Activated CD4-positive, alpha-beta T cell treated with anti-CD3 and anti-CD28 coated beads, Interleukin-2, amount 50 U/mL, for 16 hours (primary cell): ENCODE results near the gene SHMT1.
"Not testable (repeated sequence)": the region's sequence is repeated elsewhere in the genome, so short reads cannot be mapped to it uniquely, and the experiment has no call there.

ENCODE experiments used
- DNase-seq: peaks from one replicate; pipeline ENCODE4 v3.0.0-alpha.2; 2020

SHMT1 gene

DNA sequence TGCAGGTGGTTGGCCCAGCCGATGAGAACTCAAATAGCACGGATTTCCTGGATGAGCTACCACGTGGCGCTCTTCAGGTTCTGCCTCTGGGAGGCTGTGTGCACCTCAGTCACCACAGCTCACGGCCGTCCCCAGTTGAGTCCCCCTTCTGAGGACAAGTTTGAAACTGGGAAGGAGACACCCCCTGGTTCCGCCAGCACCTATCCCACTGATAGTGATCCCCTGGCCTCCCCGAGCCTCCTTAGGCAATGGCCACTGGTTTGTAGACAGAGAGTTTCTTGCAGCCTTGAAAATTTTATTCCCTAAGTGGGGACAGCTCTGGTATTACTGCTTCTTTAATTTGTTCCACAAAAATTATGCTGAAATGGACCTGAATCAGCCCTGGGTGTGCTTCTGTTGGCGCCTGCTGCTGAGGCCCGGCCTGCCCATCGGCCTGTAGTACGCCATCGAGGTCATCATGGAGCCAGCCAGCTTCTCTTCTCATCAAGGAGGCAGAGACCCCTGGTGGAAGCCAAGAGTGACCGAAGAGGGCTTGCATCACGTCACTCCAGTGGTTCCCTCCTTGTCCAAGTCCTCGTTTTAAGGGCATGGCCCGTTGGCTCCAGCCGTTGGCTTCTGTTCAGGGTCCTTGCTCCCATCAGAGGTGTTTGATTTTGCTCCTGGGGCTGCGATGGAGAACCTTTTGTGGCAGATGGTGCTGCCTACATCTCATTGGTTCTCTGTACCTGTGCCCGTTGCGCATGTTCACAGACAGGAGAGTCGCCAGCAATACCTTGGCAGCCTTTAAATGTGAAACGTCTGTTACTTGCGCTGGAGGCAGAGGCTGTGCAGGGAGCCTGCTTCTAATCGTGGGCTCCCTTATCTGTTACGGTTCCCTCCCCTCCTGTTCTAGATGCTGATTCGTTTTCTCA is 39.0 kb downstream of the SHMT1 start:
- no peak for DNase-seq

DNA sequence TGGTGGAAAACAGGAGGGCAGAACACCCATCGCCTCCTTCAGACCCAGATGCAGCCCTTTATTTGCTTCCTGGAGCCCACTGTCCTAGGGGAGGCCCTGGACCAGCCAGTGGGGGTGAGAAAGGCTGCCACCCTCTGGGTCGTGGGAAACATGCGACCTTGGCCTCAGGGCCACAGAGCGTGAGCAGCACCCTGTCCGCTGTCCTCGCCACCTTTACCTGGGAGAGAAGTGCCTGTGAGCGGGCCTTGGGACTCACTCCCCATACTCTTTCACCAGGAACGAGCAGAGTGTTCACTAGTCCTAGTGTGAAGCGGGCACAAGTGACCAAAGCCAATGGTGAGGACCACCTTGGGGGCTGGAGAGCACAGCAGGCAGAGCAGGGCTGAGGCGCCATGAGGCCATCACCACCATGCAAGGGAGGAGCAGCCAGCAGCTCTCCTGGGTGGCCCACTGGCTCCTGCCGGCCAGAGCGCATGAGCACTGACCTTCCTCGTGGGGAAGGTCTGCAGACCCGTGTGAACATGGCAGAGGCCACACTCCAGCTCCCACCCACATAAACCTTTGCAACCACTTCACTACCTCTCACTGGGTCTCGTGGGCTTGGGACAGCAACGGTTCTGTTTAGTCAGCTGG is 39.7 kb downstream of the SHMT1 start:
- DNase-seq, result no peak

GRCh38 chr17:18323007-18323406 is 40.3 kb downstream of the SHMT1 start:
- DNase-seq, result no peak

GRCh38 chr17:18322522-18322921 is 40.8 kb downstream of the SHMT1 start:
- no peak for DNase-seq

GRCh38 chr17:18321309-18321708 is 42.0 kb downstream of the SHMT1 start:
- DNase-seq, result no peak

DNA sequence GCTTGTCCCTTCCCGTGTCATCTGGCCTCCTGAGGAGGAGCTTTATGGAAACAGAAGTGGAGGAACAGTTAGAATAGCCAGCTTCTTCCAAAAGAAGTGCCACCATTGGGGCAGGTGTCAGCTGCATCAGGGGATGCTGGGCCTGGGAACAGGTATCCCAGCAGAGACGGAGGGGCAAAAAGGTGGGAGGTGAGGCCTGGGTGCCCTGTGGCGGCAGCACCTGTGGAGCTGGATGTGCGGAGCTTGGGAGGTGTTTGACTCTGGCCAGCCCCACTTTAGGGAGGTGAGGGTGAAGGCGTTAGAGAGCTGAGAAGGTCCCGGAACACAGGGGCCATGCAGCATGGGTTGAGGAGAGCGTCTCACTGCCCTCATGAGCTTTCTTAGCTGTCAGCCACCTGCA is 43.0 kb downstream of the SHMT1 start:
- DNase-seq, result no peak

- no peak for DNase-seq
These were observed 43.6 kb downstream of the SHMT1 start for GRCh38 chr17:18319604-18320256.

- DNase-seq, result no peak
These were observed 44.4 kb downstream of the SHMT1 start for GRCh38 chr17:18318771-18319450.

DNA sequence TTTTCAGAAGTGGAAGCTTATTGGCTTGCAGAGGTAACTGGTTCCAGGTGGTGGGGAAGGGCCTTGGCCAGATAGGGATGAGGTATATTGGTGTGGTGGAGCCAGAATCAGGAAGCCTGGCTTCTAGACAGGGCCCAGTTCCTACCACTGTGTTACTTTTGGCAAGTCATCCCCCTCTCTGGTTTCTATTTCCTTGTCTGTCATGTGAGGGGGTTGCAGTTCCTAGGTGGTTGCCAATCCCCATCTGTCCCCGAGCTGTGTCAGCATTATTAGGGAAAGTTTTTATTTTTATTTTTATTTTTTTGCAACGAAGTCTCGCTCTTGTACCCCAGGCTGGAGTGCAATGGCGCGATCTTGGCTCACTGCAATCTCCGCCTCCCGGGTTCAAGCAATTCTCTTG is 45.2 kb downstream of the SHMT1 start:
- DNase-seq, result no peak

GRCh38 chr17:18315961-18316360 is 47.4 kb downstream of the SHMT1 start:
- no peak for DNase-seq

DNA sequence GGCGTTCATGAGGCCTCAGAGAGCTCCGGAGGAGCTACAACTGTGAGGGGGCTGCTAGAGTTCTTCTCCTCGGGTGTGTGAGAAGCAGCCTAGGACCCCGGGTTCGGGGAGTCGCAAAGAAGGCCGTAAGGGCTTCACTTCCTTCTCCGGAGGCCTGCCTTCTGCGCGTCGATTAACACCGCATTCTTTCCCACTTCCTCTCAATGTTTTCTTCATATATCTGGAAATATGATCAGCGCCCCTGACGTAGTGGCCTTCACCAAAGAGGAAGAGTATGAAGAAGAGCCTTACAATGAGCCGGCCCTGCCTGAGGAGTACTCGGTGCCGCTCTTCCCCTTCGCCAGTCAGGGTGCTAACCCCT is 47.8 kb downstream of the SHMT1 start:
- DNase-seq, result no peak

DNA sequence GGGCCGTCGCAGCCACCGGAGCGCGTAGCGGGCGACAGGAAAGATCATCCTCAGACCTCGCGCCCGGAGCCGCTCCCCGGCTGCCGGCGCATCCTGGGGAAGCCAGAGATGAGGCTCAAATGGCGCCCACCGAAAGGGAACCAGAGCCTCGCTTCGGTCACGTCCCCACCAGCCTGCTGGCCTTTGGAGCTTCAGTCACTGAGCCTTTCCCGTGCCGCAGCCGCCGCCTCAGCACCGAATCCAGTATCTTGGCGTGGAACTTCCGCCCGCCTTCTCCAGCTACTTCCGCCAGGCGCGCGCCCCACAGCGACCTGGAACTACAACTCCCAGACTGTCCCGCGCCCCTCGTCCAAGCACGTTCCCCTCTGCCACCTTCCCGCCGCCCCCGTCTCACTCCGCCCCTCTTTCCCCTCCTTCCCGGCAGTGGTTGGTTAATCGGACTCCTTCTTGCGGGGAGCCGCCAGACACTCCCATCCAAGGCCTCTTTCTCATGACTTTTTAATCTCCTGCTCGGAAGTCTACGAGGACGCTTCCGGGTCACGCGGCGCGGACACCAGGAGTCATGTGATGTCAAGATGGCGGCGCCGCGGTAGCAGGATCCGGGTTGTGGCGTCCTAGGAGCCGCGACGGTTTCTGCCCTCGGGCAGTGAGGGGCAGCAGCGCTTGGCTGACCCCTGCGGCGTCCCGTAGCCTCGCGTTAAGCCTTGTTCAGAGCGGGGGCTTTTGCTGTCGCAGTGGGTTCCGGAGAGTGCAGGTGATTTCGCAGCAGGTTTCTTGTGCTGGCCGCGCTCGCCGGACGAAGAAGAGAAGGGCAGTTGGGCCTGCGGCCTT is 48.4 kb downstream of the SHMT1 start, which contains the start of the genes SMCR8 and TOP3A:
Gene SMCR8 (plus strand): TSS at position 563 of the 831 bp plus-strand sequence. CDS start 497 bp downstream, outside the sequence.
Gene TOP3A (minus strand): TSS at position 264 of the 831 bp plus-strand sequence. CDS start 216 bp downstream, at position 48.
- peak; percentile 99 for DNase-seq

- DNase-seq, result no peak
These were observed 49.2 kb downstream of the SHMT1 start for GRCh38 chr17:18314059-18314730.

DNA sequence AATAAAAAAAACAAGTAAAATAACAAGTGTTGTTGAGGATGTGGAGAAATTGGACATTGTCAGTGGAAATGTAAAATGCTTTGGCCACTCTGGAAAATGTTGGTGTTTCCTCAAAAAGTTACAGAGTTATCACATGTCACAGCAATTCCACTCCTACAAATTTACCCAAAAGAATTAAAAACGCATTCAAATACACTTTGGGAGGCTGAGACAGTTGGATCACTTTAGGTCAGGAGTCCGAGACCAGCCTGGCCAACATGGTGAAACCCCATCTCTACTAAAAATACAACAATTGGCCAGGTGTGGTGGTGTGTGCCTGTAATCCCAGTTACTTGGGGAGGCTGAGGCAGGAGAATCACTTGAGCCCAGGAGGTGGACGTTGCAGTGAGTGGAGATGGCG is 54.1 kb downstream of the SHMT1 start:
- DNase-seq, result no peak

DNA sequence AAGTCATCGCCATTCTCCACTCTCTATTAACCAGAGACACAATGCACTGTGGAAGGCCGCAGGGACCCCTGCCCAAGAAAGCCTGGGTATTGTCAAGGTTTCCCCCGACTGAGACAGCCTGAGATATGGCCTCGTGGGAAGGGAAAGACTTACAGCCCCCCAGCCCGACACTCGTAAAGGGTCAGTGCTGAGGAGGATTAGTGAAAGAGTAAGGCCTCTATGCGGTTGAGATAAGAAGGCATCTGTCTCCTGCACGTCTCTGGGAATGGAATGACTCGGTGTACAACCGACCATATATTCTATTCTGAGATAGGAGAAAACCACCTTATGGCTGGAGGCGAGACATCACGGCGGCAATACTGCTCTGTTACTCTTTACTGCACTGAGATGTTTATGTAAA is 60.1 kb downstream of the SHMT1 start:
- not testable (repeated sequence) for DNase-seq

GRCh38 chr17:18300725-18301480 is 62.4 kb downstream of the SHMT1 start:
- DNase-seq, result no peak

GRCh38 chr17:18298061-18298460 is 65.3 kb downstream of the SHMT1 start:
- DNase-seq, result not testable (repeated sequence)

DNA sequence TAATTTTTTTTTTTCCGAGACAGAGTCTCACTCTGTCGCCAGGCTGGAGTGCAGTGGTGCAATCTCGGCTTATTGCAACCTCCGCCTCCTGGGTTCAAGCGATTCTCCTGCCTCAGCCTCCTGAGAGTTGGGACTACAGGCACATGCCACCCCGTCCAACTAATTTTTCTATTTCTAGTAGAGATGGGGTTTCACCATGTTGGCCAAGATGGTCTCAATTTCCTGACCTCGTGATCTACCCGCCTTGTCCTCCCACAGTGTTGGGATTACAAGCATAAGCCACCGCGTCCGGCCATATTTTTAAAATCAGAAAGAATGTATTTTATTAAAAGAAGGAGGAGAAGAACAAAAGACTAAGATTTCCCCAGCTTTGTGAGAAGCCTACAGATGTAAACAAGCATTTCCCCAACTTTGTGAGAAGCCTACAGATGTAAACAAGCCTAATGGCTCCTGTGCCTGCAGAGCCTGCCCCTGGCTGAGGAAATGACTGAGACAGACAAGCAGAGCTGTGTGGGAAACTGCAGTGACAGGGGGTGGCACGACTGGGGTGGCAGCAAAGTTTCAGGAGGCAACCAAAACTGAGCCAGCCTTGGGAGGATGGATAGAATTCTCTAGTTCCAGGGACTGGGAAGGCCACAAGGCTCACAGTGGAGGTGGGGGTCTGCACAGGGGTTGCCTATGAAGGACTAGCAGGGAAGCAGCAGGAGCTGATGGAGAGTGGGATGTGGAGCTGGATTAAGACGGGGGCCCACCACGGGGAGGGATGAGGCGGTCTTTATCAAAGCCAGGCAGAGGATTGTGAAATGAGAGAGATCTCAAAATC is 71.4 kb downstream of the SHMT1 start:
- DNase-seq, result no peak

DNA sequence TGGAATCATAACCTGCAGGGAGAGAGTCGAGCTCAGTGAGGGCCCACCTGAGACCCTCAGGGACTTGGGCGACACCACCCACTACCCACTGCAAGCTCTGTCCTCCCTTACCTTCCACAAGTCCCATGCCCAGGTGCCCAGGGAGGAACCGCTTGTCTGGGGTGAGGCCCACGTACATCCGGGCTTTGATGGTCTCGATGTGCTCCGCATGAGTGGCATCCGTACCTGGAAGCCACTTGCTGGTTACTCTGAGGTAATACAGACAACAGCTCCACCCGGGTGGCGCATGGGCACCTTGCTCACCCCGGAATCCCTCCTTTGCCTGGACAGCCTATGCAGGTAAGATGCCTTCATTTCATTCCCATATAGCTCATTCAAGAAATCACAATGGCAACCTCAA is 78.1 kb downstream of the SHMT1 start:
- no peak for DNase-seq

DNA sequence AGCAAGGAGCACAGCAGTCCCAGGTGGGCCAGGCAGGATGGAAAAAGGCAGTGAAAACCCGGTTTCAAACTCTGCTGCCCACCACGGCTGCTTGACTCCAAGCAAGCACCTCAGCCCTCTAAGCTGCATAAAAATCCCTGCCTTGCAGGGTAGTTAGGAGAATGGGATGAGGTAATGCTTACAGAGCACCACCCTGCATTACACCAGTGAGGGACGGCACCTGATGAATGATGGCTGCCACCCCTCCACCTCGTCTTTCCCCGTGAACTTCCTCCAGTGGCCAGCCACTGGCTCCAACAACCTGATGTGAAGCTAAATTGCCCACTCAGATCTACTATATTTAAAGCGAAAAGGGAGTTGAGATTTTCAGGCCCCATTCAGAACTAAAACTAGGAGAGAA is 81.6 kb downstream of the SHMT1 start:
- DNase-seq, result no peak
